Body of pancreas (tissue), 4 donors: ENCODE results near the gene ARPIN. TPM values are rescaled to one million over a fixed set of nuclear protein-coding genes. Genes with fewer than 3 reads are reported as not detected.

Experiments used
- ATAC-seq: fragments of 150-250 bp; one replicate; pipeline ENCODE4 v1.9.1; 2016
- DNase-seq, 4 donors: peaks; one replicate each; pipeline ENCODE4 v3.0.0-alpha.2; 2019
- H3K27ac ChIP-seq, 4 donors: fragments of 200-600 bp; sonication (generic); 1 replicate in 3 of 4; 2 replicates in 1 of 4; pipeline versions ENCODE4 v1.5.1 to v1.6.1; 2016 to 2019; ENCODE audit warnings: mild to moderate bottlenecking in 1 of 4, mixed read lengths in 1 of 4, moderate library complexity in 1 of 4
- H3K27me3 ChIP-seq, 2 donors: fragments of 200-600 bp; sonication (generic); one replicate each; pipeline ENCODE4 v1.6.0; 2016; ENCODE audit warnings: mild to moderate bottlenecking in 1 of 2
- H3K36me3 ChIP-seq, 2 donors: fragments of 200-600 bp; sonication (generic); replicated peaks in 1 of 2; 2 replicates each; pipeline ENCODE4 v1.5.1; 2016; ENCODE audit warnings: low read depth in 2 of 2; ENCODE audit not compliant: insufficient read depth in 1 of 2
- H3K4me1 ChIP-seq: fragments of 200-600 bp; sonication (generic); one replicate; pipeline ENCODE4 v1.6.0; 2016
- H3K4me3 ChIP-seq, 2 donors: fragments of 200-600 bp; sonication (generic); 1 replicate in 1 of 2; 2 replicates in 1 of 2; pipeline ENCODE4 v1.5.1; 2016 to 2019
- H3K9me3 ChIP-seq, 3 donors: fragments of 200-600 bp; sonication (generic); 1 replicate in 2 of 3; 2 replicates in 1 of 3; pipeline ENCODE4 v1.5.1; 2016
- POLR2A ChIP-seq, 3 donors: fragments of 450-650 bp; IDR thresholded peaks; one replicate each; pipeline ENCODE4 v1.6.1; 2016; ENCODE audit warnings: antibody characterized with exemption in 3 of 3, mild to moderate bottlenecking in 2 of 3
- WGBS, 2 donors: methylation state at CpG; one replicate each; pipeline ENCODE4 v1.1.5; 2017; 5-methylcytosine and 5-hydroxymethylcytosine counted together
- intact Hi-C: fragments of 100-400 bp; cut with DNase I; formaldehyde crosslinking; loops from one replicate; pipeline ENCODE4 v1.15.1; 2023
- total RNA-seq, 2 donors: library from RNA; depleted of rRNA; stranded (reverse); fragments of >200 nt; gene quantifications; one replicate each; pipeline ENCODE4 v1.1.0, GENCODE V29; 2016
- TF ChIP-seq, protein P1 (sequence below), 7 experiments: fragments of 450-650 bp in 4 of 7; fragments of 200-600 bp in 3 of 7; sonication (generic) in 3 of 7; IDR thresholded peaks; one replicate each; pipeline ENCODE4 v1.5.1; 2016 to 2019; ENCODE audit warnings: antibody characterized with exemption in 7 of 7

The ARPIN gene
- total RNA-seq, 2 donors from 2014 or later, result 23.1 to 40.5 TPM

DNA sequence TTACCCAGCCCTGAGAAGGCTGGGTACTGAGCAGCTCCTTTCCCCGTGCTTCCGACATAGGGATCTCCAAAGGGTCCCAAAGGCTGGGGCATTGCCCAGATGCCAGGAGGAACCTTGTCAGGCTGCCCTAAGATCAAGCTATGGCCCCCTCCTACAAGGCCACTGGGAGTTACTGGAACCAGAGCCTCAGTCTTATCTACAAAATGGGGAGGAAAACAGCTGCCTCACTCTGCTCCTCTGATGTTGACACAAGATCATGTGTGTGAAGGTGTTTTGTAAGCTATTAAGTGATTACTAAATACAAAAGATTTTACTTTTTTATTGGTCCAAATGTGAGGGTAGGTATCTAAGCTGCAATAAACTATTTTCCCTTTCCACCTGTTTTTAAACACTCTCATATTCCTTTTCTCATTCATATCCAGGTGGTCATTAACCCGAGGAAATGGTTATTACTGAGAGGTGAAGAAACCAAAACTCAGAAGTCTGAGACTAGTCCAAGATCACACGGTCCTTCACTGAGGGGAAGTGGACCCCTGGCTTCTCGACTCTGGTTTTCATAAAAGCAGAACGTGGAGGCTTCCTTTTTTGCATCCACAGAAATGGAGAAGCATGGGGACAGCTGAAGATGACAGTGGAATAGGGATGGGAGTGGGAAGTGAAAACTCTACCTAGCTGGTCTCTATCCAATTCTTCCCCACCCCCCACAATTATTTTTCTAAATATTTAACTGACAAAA, 1.7 kb downstream of the ARPIN start:
- ATAC-seq (peak; percentile 68), DNase-seq (peak; percentile 57 to 78 (median 69))
- TF ChIP-seq POLR2A (IDR thresholded peaks at IDR 0.05), result peak in 2 of 3 donors; percentile 21 to 29
- TF ChIP-seq, protein P1, sequence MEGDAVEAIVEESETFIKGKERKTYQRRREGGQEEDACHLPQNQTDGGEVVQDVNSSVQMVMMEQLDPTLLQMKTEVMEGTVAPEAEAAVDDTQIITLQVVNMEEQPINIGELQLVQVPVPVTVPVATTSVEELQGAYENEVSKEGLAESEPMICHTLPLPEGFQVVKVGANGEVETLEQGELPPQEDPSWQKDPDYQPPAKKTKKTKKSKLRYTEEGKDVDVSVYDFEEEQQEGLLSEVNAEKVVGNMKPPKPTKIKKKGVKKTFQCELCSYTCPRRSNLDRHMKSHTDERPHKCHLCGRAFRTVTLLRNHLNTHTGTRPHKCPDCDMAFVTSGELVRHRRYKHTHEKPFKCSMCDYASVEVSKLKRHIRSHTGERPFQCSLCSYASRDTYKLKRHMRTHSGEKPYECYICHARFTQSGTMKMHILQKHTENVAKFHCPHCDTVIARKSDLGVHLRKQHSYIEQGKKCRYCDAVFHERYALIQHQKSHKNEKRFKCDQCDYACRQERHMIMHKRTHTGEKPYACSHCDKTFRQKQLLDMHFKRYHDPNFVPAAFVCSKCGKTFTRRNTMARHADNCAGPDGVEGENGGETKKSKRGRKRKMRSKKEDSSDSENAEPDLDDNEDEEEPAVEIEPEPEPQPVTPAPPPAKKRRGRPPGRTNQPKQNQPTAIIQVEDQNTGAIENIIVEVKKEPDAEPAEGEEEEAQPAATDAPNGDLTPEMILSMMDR (IDR thresholded peaks at IDR 0.05), result no peak
- peak overlapping the region; percentile 90 to 99 (median 94) for H3K27ac ChIP-seq
- 34 to 44% methylated on average over 4 to 6 of the region's 6 CpGs for WGBS, 2 donors
- intact Hi-C loops, result no loop called here
- no peaks in the 10 kb centered on the region for H3K36me3 ChIP-seq
- no peaks in the 10 kb centered on the region for H3K9me3 ChIP-seq
- no peaks in the 10 kb centered on the region for H3K27me3 ChIP-seq
- H3K4me3 ChIP-seq, result no peak overlapping the region
- H3K4me1 ChIP-seq, result peaks cover 40% of the 10 kb centered on the region

DNA sequence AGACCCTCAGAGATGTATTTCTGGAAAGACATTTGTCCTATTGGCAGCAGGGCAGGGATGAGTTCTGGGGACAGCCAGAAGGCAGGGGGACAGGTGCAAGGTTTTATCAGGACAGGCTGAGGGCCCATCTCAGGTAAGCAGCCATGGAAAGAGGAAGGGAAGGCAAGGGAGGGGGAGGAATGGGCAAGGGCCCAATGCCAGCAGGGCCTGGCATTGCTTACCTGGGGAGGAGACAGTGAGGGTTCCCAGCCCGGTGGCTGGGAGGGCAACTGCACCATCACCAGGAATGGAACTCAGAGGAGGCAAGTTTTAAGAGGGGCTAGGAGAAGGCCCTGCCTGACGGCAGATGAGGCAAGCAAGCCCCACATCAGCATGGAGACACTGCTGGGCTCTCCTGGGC, 3.1 kb downstream of the ARPIN start:
- H3K4me3 ChIP-seq, result no peak overlapping the region
- H3K27me3 ChIP-seq, result no peaks in the 10 kb centered on the region
- intact Hi-C loops, result loop anchor here (10.0 kb wide), 1 partner anchor 65 kb away; no protein-coding TSS in a partner anchor
- DNase-seq (peak; percentile 50 to 72 (median 56)), ATAC-seq (no peak)
- no peaks in the 10 kb centered on the region for H3K36me3 ChIP-seq
- no peaks in the 10 kb centered on the region for H3K9me3 ChIP-seq
- H3K27ac ChIP-seq, result peak overlapping the region in 3 of 4 donors; percentile 90 to 99 (median 92)
- WGBS, 2 donors, result 0 to 14% methylated on average over 1 to 2 of the region's 2 CpGs
- TF ChIP-seq POLR2A (IDR thresholded peaks at IDR 0.05), result no peak
- TF ChIP-seq, protein P1 (IDR thresholded peaks at IDR 0.05), result peak in 4 of 7 experiments; percentile 12 to 24 (median 14)
- peaks cover 40% of the 10 kb centered on the region for H3K4me1 ChIP-seq

DNA sequence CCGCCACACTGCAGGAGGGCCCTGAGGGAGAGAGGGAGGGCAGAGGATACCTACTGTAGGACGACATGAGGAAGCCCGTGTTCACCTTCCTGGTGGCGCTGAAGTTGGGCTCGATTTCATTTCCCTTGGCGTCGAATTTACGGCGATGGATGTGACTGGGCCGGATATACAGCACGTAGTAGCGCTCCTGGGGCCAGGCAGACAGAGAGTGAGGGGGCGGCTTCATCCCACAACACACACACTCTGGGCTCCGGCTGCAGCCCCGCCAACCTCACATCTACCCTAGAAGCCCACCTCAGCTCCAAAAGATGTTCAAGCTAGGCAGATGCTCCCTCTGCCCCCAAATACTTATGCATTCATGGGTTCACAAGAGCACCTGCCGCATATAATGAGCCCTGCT, 4.5 kb downstream of the ARPIN start:
- intact Hi-C loops, result loop anchor here (10.0 kb wide), 1 partner anchor 67 kb away; no protein-coding TSS in a partner anchor
- Histone ChIP-seq H3K36me3 (peaks cover 0 to 8% of the 10 kb centered on the region in 2 donors), H3K4me3 (no peak overlapping the region), H3K27me3 (no peaks in the 10 kb centered on the region), H3K4me1 (peaks cover 36% of the 10 kb centered on the region), H3K27ac (no peak overlapping the region), H3K9me3 (no peaks in the 10 kb centered on the region)
- ATAC-seq (no peak), DNase-seq (no peak)
- TF ChIP-seq, protein P1 (IDR thresholded peaks at IDR 0.05), result no peak
- no peak for TF ChIP-seq POLR2A (IDR thresholded peaks at IDR 0.05)
- WGBS, 2 donors, result 90 to 93% methylated on average over 16 of the region's 16 CpGs

DNA sequence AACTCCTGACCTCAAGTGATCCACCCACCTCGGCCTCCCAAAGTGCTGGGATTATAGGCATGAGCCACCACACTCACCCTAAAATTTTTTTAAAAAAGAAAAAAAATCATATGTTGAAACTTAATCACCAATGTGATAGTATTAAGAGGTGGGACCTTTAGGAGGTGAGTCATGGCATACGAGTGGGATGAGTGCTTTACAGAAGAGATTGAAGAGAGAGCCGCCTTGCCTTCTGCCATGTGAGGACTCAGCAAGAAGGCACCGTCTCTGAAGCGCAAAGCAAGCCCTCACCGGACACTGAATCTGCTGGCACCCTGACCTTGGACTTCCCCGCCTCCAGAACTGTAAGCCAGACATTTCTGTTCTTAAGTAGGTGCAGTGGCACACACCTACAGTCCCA, 5.5 kb downstream of the ARPIN start:
- Histone ChIP-seq H3K4me3 (no peak overlapping the region), H3K27me3 (no peaks in the 10 kb centered on the region), H3K36me3 (peaks cover 0 to 13% of the 10 kb centered on the region in 2 donors), H3K27ac (no peak overlapping the region), H3K9me3 (no peaks in the 10 kb centered on the region), H3K4me1 (peaks cover 32% of the 10 kb centered on the region)
- 83 to 100% methylated on average over 4 to 7 of the region's 7 CpGs for WGBS, 2 donors
- ATAC-seq (no peak), DNase-seq (no peak)
- intact Hi-C loops, result loop anchor here (10.0 kb wide), 1 partner anchor 68 kb away; no protein-coding TSS in a partner anchor
- TF ChIP-seq, protein P1 (IDR thresholded peaks at IDR 0.05), result no peak
- TF ChIP-seq POLR2A (IDR thresholded peaks at IDR 0.05), result no peak
